HG03066 (cell line): Measurements from ENCODE around the gene PTK7.
"Not testable (repeated sequence)": the region's sequence is repeated elsewhere in the genome, so short reads cannot be mapped to it uniquely, and the experiment has no call there.

Experiments used
- ATAC-seq: cut with Tn5 transposase; IDR thresholded peaks from one replicate; pipeline ENCODE4 v1.9.1; 2021; ENCODE audit warnings: low read depth; ENCODE audit not compliant: unreplicated experiment

PTK7 gene

DNA sequence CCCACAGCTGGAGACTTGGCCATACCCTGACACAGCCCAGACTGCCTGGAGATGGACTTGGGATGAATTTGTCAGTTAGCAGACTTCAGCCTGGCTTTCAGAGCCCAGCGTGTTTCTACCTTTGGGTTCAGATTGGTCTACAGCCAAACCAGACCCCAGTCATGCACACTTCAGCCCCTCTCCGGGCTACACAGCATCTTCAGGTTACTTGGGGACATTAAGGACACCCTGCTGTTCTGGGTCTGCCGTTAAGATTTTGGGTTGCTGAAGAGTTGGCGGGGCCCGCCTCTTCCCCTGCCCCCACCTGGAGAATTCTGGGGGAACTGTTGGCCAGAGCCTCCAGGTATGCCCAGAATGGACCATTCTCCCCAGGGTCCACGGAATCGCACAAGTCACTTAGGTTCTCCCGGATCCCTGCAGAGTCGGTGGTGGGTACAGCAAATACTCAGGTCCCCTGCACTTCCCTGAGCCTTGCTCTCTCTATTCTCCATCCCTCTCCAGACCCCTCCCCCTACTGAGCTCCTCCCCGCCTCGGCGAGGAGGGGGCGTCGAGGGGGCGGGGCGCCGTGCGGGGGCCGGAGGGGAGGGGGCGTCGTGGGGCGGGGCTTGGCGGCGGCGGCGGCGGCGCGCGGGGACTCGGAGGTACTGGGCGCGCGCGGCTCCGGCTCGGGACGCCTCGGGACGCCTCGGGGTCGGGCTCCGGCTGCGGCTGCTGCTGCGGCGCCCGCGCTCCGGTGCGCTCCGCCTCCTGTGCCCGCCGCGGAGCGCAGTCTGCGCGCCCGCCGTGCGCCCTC lies at the start of gene PTK7:
TSS of gene PTK7 (plus strand) at position 645 of the 794 bp plus-strand sequence. CDS start 175 bp downstream, outside the sequence.
- no peak for ATAC-seq

DNA sequence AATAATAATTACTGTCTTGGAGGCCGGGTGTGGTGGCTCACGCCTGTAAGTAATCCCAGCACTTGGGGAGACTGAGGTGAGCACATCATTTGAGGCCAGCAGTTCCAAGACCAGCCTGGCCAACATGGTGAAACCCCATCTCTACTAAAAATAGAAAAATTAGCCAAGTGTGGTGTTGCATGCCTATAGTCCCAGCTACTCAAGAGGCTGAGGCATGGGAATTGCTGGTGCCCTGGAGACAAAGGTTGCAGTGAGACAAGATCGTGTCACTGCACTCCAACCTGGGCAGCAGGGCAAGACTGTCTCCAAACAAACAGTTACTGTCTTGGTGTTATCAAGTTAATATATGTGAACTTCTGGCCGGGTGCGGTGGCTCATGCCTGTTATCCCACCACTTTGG lies 49.7 kb upstream of the PTK7 start:
- no peak for ATAC-seq

DNA sequence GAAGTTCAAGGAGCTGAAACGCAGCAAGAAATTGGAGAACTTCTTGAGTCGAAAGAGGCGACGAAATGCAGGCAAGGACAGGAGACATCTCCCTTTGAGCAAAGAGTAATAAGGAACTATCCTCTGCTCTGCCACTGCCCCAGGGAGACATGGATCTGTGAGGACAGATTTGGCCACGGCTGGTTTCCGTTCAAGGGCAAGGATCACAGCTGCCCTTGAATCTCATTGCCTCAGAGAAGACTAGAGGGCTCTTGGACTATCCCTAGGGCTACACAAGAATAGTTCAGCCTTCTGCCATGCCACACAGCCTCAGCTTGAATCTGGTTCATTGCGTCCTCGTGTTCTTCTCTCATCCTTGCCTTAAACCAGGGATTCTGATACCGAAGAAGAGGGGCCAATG lies 47.0 kb upstream of the PTK7 start:
- ATAC-seq = no peak

DNA sequence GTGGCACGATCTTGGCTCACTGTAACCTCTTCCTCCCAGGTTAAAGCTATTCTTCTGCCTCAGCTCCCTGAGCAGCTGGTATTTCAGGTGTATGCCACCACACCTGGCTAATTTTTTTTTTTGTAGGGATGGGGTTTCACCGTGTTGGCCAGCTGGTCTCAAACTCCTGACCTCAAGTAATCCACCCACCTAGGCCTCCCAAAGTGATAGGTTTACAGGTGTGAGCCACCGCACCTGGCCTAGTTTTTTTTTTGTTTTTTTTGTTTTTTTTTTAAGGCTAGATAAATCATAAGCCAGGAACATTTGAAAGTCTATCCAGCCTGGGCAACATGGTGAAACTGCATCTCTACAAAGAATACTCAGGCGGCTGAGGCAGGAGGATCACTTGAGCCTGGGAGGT lies 43.8 kb upstream of the PTK7 start:
- ATAC-seq = no peak

GRCh38 chr6:43033496-43034189 lies 42.5 kb upstream of the PTK7 start:
- no peak for ATAC-seq

DNA sequence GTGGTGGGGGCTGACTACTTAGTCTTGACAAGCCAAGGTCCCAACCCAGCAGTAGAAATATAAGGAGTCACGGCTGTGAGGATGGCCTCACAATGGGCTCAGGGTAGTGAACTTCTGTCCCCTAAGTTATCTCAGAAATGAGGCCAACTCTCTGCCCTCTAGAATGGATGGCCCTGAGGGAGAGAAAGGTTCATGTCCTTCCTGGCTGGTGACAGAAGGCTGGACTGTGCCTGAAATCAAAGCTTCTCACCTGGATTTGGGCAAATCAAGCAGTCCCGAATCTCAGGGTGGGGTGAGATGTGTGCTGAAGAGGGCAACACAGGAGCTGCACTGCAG lies 42.0 kb upstream of the PTK7 start:
- ATAC-seq = no peak

DNA sequence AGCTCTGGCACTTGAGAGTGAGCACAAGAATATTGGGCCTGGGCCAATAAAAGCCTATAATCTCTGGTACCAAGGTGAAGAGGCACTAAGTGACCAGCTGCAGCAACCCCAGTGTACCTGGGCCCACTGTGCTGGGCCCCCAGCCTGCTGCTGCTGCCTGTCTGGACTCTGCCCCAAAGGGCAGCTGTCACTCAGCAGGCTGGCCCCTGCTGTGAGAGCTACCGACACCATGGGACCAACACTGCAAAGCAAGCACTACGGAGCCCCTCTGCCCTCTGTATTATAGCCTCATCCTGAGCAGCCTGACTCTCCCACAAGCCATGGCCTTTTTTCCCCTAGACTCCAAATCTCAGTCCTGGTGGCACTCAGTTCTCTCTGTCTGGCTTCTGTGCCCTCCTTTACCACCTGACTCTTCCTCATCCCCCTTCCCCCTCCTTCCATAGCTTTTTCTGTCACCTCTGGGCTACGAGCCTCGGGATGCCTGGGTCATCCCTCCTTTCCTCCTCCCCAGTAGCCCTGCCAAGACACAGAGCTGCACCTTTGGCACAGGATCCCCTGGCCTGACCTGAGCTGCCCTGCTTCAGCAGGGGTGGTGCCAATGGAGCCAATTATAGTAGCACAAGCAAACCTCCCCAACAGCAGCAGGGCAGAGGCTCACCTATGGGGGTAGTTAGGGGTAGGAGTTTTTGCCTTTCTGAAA lies 40.5 kb upstream of the PTK7 start:
- no peak for ATAC-seq

DNA sequence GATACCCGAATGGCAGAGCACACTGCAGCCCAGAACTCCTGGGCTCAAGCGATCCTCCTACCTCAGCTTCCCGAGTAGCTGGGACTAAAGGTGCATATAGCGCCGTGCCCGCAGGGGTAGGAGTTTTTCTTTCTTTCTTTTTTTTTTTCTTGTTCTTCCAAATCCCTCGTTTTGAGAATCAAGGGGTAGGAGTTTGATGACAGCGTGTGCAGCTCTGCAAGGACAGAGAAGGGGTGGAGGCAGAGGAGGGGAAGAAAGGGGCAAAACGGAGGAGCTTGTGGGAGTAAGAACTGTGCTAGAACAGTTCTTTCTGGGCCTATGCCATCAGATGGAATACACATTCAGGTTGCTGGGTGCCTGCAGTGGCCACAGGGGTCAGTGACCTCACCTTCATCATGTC lies 39.4 kb upstream of the PTK7 start:
- ATAC-seq = no peak

DNA sequence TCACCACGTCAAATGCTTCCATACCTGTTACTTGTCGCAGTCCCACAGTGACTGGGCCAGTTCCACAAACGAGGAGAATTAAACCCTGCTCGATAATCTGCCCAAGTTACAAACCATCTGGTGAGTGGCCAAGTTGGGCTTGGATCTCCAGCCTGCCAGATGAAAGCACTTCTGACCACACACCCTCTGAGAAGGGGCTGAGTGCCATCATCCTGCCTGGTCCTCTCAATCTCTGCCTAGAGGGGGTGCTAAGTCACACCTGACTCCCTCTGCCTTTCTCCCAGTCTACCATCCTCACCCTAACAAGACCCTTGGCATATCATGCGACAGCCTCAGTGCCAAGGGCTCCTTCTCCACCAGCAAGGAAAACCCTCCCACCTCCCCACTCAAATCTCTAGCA lies 38.9 kb upstream of the PTK7 start:
- ATAC-seq = no peak

DNA sequence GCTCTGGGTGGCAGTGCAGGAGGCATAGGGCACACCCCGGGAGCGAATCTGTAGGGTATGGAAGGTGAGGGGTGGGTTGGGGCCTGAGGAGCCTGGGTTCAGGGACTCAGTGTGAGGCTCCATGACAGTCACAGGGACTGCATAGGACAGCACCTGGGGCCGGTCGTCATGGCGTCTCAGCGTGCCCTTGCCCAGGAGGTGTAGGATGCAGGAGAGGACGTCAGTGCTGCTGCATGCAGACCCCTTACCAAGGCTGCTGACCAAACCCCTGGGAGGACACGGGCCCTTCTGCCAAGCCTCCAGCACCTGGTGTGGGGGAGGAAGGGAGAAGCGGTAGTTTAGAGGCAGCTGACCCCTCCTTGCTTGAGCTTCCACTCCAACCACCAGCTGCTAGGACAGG lies 38.4 kb upstream of the PTK7 start:
- ATAC-seq = no peak

- no peak for ATAC-seq
Observed at GRCh38 chr6:43038727-43039126, 37.4 kb upstream of the PTK7 start.

- ATAC-seq = no peak
Observed at GRCh38 chr6:43040542-43041257, 35.4 kb upstream of the PTK7 start.

DNA sequence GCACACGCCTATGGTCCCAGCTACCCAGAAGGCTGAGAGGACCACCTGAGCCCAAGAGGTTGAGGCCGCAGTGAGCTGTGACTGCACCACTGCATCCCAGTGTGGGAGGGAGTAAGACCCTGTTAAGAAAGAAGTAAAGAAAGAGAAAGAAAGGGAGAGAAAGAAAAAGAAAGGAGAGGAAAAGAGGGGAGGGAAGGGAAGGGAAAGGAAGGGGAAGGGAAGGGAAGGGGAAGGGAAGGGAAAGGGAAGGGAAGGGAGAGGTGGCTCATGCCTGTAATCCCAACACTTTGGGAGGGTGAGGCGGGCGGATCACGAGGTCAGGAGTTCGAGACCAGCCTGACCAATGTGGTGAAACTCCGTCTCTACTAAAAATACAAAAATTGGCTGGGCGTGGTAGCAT lies 34.6 kb upstream of the PTK7 start:
- not testable (repeated sequence) for ATAC-seq

DNA sequence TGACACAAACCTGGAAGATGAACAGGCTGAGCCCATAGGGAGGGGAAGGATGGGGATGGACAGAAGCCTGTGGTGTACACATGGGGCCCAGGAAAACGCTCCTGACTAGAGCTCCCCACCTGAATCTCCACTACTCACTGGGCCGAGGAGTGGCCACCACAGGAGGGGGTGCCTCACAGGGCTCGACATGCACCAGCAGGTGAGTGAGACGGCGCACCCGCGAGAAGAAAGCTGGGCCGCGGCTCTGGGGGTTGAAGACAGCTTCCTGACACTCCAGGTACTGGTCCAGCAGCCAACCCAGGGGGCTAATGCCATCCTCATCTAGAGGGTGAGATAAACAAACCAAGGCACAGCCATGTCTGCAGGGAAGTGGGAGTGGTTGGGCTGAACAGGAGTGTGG lies 32.8 kb upstream of the PTK7 start:
- ATAC-seq = no peak

- no peak for ATAC-seq
Observed at GRCh38 chr6:43045371-43045930, 30.7 kb upstream of the PTK7 start.

- ATAC-seq = no peak
Observed at GRCh38 chr6:43047998-43048397, 28.1 kb upstream of the PTK7 start.

DNA sequence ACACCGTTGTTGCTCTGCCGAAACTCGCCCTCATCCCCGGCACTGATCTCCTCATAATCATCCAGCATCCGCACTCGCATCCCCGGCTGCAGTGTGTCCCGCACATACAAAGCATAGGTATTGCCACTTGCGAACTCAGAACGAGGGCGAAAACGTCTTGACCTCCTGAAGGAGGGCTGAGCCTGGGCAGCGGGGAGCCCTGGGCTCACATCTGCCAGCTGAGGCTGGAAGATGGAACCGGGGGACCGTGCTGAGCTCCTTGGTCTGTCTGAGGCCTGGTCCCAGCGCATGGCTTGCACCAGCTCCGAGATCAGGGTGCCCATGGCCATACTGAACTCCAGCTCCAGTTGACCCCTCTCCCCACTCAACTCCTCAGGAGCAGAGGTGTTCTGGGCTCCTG lies 25.1 kb upstream of the PTK7 start:
- ATAC-seq = no peak

DNA sequence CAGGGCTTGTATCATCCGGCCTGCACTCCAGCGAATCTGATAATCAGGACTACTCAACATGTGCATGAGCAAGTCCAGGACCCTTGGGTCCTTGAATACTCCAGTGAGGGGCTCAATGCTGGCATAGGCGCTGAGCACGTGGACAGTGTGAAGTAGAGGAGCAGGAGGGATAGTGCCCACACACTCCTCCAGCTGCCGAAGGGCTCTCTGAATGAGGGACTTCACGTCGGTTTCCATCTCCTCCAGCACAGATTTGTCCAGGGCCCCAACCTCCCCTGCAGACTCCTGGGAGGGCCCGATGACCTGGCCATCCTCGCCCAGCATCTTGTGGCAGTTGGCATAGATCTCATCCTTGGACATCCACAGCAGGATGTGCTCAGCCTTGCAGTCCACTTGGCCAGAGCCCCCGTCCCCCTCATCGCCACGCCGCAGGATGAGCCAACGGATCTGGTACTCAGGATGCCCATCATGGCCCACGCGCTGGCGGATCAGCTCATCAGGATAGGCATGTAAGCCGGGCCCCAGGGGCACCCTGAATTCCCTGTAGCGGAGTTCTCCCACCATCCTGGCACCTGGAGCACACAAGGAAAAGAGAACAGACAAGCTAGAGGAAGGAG lies 23.8 kb upstream of the PTK7 start:
- ATAC-seq = no peak

DNA sequence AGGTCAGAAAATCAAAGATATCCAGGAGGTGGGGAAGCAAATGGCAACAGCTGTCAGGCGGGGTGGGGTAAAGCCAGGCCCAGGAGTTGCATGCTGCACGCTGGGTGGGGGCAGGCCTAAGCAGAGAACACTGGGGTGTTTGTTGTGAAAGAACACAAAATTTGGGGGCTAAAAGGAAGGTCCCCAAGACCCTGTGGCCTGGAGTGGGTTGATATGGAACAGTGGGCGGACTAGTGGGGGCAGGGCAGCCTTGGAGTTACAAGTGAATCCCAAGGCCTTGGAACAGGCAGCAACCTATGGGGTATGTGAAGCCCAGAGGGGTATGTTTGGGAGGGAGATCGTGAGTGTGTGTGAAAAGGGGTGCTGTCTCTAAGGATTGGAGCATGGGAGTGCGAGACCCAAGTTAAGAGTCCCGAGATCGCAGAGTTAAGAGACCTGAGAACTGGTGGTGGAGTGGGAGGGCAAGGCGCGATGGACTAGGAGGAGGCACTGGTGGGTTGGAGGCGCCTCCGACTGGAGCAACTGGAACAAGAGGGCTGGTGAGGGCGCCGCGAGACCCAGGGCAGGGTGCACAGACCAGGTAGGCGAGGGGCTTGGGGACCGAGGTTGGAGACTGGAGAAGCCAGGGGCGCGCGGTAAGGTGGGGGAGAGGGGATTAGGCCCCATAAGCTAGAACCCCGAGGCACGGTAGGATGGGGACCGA lies 23.1 kb upstream of the PTK7 start:
- peak; percentile 16 for ATAC-seq
